Stimulated activated naive CD8-positive, alpha-beta T cell treated with anti-CD3 and anti-CD28 coated beads, Interleukin-15, Interleukin-2, amounts not matched to agents 100 ng/mL and 50 ng/mL, for 24 hours (primary cell): ENCODE results near the gene CNDP2.
"Not testable (repeated sequence)": the region's sequence is repeated elsewhere in the genome, so short reads cannot be mapped to it uniquely, and the experiment has no call there.

ENCODE experiments used
- H3K27ac Mint-ChIP-seq: one replicate; pipeline ENCODE4 v1.8.0; 2021; ENCODE audit warnings: mild to moderate bottlenecking, mixed read lengths
- H3K27me3 Mint-ChIP-seq: one replicate; pipeline ENCODE4 v1.8.0; 2021; ENCODE audit warnings: mixed read lengths
- H3K36me3 Mint-ChIP-seq: one replicate; pipeline ENCODE4 v1.8.0; 2021; ENCODE audit warnings: low read depth, mixed read lengths
- H3K4me1 Mint-ChIP-seq: one replicate; pipeline ENCODE4 v1.8.0; 2021; ENCODE audit warnings: low read depth, mixed read lengths
- H3K4me3 Mint-ChIP-seq: one replicate; pipeline ENCODE4 v1.8.0; 2021; ENCODE audit warnings: mild to moderate bottlenecking, mixed read lengths
- H3K9me3 Mint-ChIP-seq: one replicate; pipeline ENCODE4 v1.8.0; 2021; ENCODE audit warnings: mixed read lengths

The CNDP2 gene

DNA sequence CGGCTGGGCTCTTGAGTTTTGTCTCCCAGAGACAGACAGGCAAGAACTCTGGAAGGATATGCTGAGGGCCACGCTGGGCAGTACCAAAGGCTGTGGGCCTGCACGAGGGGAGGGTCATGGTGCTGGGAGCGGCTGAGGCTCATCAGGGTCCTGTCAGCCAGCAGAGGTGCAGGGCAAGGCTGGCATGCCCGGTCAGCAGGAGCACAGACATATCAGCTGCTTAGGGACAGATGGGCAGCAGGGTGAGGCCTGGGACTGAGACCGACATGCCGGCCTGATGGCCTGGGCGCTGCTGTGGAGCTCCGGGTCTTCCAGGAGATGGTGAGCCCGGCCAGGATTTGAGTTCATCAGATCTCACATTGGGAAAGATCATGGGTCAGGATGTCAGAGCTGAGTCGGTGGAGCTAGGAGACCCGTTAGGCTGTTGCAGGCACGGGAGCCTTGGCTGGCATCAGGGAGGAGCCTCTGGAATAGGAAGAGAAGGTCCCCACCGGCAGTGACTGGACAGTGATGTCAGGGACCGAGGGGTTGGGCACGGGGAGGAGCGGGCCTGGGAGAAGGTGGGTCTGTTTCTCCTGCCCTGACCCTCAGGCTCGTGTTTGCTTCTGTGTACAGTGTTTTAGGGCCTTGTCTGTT is 18.8 kb downstream of the CNDP2 start:
- no peak overlapping the region for H3K27ac Mint-ChIP-seq
- H3K27me3 Mint-ChIP-seq: no peaks in the 10 kb centered on the region
- H3K4me3 Mint-ChIP-seq: no peak overlapping the region
- no peaks in the 10 kb centered on the region for H3K4me1 Mint-ChIP-seq
- no peaks in the 10 kb centered on the region for H3K9me3 Mint-ChIP-seq
- H3K36me3 Mint-ChIP-seq: peaks cover 57% of the 10 kb centered on the region

DNA sequence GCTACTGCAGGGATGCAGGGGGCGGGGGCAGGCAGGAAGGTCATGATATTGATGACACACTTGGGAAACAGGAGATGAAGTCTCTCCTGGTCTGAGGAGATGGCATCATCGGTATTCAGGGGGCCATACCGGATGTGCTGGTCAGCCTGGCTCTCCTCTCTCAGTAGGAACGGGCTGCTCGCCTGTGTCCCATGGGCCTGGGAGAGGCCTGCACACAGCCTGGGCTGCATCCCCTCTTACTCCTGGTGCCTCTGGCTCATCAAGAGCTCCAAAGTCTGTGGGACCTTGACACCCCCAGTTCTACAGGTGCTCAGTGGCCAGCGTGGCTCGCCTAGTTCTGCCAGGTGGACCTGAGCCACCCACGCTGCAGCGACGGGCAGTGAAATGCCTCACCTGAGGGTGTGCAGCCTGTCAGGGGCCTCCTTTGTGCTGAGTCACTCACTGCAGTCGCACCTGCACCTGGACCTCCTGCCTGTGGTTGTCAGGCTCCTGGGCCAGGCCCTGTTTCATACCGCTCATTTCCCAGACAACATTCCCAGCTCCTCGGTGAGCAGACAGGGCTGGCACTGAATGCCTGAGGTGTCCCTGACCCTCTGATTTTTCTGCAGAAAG is 19.6 kb downstream of the CNDP2 start:
- H3K4me3 Mint-ChIP-seq: no peak overlapping the region
- no peak overlapping the region for H3K27ac Mint-ChIP-seq
- H3K27me3 Mint-ChIP-seq: no peaks in the 10 kb centered on the region
- peaks cover 60% of the 10 kb centered on the region for H3K36me3 Mint-ChIP-seq
- H3K4me1 Mint-ChIP-seq: no peaks in the 10 kb centered on the region
- H3K9me3 Mint-ChIP-seq: no peaks in the 10 kb centered on the region

DNA sequence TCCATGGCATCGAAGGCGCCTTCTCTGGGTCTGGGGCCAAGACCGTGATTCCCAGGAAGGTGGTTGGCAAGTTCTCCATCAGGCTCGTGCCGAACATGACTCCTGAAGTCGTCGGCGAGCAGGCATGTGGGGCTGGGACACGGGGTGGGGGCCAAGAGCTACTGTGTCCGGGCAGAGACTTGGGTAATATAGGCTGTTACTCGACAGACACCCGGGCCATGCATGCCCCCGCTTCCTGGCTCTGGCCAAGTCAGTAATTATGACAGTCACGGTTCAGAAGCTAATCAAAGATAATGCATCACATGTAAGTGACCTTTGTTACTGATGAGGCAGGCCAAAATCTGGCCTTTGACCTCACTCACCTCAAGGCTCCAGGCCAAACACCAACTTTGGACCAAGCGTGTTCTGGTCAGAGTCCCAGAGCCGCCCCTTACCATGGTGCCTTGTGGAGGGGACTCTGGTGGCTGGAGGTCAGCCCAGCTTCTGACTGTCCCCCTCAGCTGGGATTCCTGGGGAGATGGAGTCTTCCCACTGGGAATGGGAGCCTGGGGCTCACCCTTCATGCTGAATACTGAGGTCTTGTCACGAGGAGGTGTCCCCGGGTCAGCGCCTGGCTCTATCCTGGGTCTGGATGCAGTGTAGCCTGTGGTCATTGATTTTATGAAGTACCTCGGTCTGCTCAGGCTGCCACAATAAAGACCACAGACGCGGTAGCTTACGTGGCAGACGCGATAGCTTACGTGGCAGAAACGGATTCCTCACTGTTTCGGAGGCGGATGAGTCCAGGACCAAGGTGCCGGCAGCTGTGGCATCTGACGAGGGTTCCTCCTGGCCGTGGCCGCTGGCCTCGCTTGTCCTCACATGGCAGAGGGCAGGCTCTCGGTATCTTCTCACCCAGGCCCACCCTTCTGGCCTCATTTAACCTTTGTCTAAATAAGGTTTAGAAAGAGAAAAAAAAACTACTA is 20.4 kb downstream of the CNDP2 start:
- H3K27me3 Mint-ChIP-seq: no peaks in the 10 kb centered on the region
- no peak overlapping the region for H3K27ac Mint-ChIP-seq
- no peak overlapping the region for H3K4me3 Mint-ChIP-seq
- peaks cover 64% of the 10 kb centered on the region for H3K36me3 Mint-ChIP-seq
- H3K9me3 Mint-ChIP-seq: no peaks in the 10 kb centered on the region
- no peaks in the 10 kb centered on the region for H3K4me1 Mint-ChIP-seq

DNA sequence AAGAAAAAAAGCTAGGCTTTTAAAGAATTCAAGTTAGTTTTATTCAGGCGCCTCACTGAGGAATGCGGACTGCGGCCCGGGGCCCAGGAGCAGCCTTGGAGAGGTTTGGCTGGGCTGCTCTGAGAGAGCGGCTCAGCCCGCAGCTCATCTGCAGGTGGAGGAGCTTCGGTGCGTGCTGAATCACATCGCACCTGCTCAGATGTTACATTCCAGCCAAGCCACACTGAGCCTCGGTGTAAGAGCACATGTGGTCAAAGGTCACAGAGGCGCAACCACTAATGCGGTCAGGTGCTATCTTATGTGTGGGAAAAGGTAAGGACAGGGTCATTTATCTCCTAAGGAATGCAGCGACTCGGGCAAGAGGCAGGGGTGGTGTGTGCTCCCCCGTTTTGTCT is 21.1 kb downstream of the CNDP2 start:
- Mint-ChIP-seq H3K4me3 (no peak overlapping the region), H3K36me3 (peaks cover 65% of the 10 kb centered on the region), H3K9me3 (no peaks in the 10 kb centered on the region), H3K27me3 (no peaks in the 10 kb centered on the region), H3K27ac (no peak overlapping the region), H3K4me1 (no peaks in the 10 kb centered on the region)

DNA sequence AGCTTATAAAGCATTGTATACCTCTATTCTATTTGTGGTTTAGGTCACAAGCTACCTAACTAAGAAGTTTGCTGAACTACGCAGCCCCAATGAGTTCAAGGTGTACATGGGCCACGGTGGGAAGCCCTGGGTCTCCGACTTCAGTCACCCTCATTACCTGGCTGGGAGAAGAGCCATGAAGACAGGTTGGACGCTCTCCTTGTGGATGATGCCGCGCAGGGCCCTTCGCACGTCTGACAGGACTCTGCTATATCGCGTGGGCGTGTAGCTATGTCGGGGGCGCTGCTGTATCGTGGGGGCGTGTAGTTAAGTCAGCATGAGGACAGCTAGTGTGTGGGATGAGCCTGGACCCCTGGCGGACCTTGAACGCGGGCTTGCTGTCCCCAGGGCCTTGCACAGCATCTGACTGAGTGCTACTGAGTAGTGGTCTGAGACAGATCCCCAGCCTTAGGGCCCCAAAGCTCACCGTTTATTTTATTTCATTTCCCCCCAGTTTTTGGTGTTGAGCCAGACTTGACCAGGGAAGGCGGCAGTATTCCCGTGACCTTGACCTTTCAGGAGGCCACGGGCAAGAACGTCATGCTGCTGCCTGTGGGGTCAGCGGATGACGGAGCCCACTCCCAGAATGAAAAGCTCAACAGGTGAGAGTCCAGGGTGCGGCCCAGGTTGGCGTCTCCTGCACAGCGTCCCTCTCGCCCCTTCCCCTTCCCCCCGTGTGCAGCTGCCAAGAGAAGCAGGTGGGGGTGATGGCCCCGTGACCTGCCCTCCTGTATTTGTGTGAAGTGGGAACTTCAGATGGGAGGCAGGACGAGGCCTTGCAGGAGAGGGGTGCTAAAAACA is 22.5 kb downstream of the CNDP2 start:
- Mint-ChIP-seq H3K4me1 (no peaks in the 10 kb centered on the region), H3K27me3 (no peaks in the 10 kb centered on the region), H3K4me3 (no peak overlapping the region), H3K27ac (no peak overlapping the region), H3K9me3 (no peaks in the 10 kb centered on the region), H3K36me3 (peaks cover 53% of the 10 kb centered on the region)

DNA sequence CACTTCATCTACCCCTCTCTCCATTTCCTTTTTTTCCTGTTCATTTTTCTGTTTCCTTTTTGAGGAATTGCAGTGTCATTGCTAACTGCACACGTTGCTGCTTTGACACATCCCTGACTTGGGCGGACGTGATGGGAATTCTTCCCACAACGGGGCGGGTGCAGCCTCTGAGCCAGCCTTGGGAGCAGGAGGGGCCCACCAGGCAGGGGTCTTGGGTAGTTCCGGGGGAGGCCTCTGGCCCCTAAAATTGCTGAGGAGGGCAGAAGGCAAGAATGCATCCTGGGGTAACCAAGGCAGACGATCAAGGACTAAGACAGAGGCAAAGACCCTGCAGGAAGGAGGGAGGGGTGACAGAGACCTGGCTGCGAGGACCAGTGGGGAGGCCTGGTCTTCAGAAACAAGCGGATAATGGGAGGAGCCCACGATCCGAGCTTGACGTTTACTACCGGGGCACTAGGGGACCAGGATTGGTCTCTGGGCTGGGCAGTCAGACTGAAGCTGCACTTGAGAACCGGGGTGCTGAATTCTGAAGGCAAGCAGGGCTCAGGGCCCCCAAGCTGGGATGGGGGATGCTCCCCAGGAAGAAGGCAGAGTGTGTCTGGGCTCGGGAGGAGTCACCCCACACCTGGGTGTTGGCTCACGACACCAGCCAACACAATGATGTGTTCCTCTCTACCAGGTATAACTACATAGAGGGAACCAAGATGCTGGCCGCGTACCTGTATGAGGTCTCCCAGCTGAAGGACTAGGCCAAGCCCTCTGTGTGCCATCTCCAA is 23.3 kb downstream of the CNDP2 start:
- H3K36me3 Mint-ChIP-seq: peaks cover 56% of the 10 kb centered on the region
- H3K27me3 Mint-ChIP-seq: no peaks in the 10 kb centered on the region
- H3K27ac Mint-ChIP-seq: no peak overlapping the region
- H3K9me3 Mint-ChIP-seq: no peaks in the 10 kb centered on the region
- H3K4me1 Mint-ChIP-seq: no peaks in the 10 kb centered on the region
- no peak overlapping the region for H3K4me3 Mint-ChIP-seq

DNA sequence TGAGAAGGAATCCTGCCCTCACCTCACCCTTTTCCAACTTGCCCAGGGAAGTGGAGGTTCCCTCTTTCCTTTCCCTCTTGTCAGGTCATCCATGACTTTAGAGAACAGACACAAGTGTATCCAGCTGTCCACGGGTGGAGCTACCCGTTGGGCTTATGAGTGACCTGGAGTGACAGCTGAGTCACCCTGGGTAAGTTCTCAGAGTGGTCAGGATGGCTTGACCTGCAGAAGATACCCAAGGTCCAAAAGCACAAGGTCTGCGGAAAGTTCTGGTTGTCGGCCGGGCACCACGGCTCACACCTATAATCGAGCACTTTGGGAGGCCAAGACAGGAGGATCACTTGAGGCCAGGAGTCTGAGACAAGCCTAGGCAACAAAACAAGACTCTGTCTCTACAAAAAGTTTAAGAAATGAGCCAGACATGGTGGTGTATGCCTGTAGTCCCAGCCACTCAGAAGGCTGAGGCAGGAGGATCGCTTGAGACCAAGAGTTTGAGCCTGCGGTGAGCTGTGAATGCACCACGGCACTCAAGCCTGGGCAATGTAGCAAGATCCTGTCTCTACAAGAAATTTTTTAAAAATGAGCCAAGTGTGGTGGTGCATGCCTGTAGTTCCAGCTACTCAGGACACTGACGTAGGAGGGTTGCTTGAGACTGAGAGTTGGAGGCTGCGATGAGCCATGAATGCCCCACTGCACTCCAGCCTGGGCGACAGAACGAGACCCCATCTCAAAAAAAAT is 24.1 kb downstream of the CNDP2 start:
- H3K36me3 Mint-ChIP-seq: peaks cover 50% of the 10 kb centered on the region
- no peaks in the 10 kb centered on the region for H3K9me3 Mint-ChIP-seq
- no peaks in the 10 kb centered on the region for H3K27me3 Mint-ChIP-seq
- no peak overlapping the region for H3K27ac Mint-ChIP-seq
- H3K4me3 Mint-ChIP-seq: no peak overlapping the region
- no peaks in the 10 kb centered on the region for H3K4me1 Mint-ChIP-seq

DNA sequence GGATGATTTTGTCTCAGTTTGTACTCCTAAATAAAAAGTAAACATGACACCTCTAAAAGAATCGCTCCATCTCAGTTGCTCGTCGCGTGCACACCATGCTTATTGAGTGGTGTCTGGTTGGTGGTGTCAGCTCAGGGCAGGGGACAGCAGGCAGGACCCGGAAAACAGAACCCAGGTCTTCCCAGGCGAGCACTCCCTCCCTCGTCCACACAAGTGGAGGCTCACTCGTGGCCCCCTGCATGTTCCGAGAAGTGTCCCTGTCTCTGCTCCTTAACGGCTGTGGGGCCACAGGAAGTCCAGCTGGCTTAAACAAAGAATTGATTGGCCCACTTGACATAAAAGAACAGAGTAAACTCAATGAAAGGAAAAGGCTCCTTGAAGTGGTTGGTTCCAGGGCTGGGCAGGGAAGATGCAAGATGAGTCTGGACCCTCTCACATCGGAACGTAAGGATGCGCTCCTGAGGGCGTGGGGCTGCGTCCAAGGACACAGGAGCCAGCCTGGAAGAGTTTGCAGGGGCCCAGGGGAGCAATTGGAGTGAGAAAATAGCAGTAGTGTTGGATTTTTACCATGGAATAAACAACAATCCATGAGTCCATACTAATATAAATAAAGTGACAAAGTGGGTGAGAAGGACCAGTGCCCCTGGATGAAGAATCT is 25.0 kb downstream of the CNDP2 start:
- no peaks in the 10 kb centered on the region for H3K4me1 Mint-ChIP-seq
- peaks cover 50% of the 10 kb centered on the region for H3K36me3 Mint-ChIP-seq
- H3K27me3 Mint-ChIP-seq: no peaks in the 10 kb centered on the region
- no peak overlapping the region for H3K27ac Mint-ChIP-seq
- H3K9me3 Mint-ChIP-seq: no peaks in the 10 kb centered on the region
- no peak overlapping the region for H3K4me3 Mint-ChIP-seq

DNA sequence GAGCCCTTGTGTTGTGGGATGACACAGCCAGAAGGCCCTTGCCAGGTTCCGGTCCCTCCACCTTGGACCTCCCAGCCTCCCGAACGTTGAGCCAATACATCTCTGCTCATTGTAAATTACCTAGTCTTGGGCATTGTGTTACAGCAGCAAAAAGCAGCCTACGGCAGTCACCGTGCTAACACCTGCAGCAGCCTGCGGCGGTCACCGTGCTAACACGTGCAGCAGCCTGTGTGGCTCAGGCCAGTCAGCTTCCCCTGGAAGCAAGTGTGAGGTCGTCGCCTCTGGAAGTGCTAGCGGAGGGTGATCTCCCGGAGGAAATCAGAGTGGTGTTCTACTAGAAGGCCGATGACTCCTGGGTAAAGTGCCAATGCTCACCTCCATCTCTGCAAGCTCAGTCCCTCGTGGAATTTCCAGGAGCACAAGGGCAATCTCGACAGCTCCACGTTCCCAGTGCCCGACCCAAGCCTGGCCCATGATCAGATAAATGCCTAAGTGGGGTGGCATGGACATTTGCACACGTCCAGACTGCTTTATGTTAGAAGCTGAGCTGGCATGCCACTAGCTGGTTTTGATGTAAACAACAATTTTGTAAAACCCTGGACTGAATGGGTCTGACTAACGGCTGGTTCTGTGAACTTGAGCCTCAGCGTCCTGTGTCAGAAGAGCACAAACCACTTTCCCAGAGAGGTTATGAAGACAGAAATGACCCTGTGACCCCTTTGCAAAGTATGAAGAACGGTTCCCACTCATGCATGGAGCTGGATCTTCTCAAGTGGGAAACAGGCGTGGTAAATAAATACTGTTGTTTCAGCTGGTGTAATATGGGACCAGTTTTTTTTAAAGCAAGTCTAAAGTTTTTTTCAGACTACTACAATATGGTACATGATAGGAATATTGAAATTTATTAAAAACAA is 26.7 kb downstream of the CNDP2 start:
- Mint-ChIP-seq H3K27ac (no peak overlapping the region), H3K9me3 (no peaks in the 10 kb centered on the region), H3K27me3 (no peaks in the 10 kb centered on the region), H3K36me3 (peaks cover 44% of the 10 kb centered on the region), H3K4me3 (no peak overlapping the region), H3K4me1 (no peaks in the 10 kb centered on the region)

DNA sequence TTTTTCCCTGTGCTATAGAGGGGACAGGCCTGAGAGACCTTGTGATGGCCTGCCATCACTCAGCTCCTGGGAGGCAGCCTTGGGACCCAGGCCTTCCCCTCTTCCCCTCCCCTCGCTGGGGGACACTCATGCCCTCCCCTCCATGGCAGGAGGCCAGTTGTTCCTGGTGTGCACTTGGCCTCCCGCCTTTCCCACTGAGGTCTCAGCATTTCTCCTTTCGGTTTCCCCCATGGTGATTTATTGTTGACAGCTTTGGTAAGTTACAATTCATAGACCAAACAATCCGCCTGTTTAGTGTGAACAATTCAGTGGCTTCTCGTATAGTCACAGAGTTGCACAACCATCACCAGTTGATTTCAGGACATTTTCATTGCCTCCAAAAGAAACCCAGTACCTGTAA is 27.9 kb downstream of the CNDP2 start:
- no peak overlapping the region for H3K4me3 Mint-ChIP-seq
- peak overlapping the region; percentile 38 for H3K27ac Mint-ChIP-seq
- peaks cover 34% of the 10 kb centered on the region for H3K36me3 Mint-ChIP-seq
- no peaks in the 10 kb centered on the region for H3K27me3 Mint-ChIP-seq
- H3K9me3 Mint-ChIP-seq: no peaks in the 10 kb centered on the region
- no peaks in the 10 kb centered on the region for H3K4me1 Mint-ChIP-seq

DNA sequence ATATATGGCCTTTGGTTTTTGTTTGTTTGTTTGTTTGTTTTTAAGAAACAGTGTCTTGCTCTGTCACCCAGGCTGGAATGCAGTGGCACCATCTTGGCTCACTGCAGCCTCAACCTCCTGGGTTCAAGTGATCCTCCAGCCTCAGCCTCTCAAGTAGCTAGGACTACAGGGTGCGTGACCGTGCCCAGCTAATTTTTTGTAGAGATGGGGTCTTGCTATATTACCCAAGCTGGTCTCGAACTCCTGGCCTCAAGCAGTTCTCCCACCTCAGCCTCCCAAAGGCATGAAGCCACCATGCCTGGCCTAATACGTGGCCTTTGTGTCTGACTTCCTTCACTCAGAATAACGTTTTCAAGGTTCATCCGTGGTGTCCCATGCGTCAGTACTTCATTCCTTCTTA is 28.8 kb downstream of the CNDP2 start:
- H3K9me3 Mint-ChIP-seq, H3K27me3 Mint-ChIP-seq, H3K4me3 Mint-ChIP-seq, H3K4me1 Mint-ChIP-seq, H3K27ac Mint-ChIP-seq: not testable (repeated sequence)
- H3K36me3 Mint-ChIP-seq: peaks cover 26% of the 10 kb centered on the region

DNA sequence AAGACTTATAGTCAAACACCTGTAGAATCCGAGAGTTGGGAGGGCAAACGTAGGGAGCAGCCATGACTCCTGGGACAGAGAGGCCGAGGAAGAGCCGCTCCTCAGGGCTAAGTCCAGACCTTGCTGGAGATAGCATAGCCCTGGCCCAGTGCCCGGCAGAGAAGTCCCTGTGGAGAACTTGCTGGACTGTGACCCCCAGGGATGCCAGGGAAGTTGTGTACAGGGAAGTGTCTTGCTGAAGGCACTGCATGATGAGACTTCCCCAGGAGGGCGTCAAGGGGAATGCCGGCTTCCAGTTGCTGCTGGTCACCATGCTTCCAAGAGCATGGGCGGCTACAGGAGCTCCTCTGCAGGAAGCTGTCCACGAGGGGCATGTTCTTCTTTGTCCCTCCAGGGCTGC is 29.6 kb downstream of the CNDP2 start:
- H3K4me1 Mint-ChIP-seq: no peaks in the 10 kb centered on the region
- peaks cover 18% of the 10 kb centered on the region for H3K36me3 Mint-ChIP-seq
- no peaks in the 10 kb centered on the region for H3K9me3 Mint-ChIP-seq
- no peak overlapping the region for H3K4me3 Mint-ChIP-seq
- no peaks in the 10 kb centered on the region for H3K27me3 Mint-ChIP-seq
- H3K27ac Mint-ChIP-seq: no peak overlapping the region
